Measurements from ENCODE around the gene ADAM17.
"Not testable (repeated sequence)": the region's sequence is repeated elsewhere in the genome, so short reads cannot be mapped to it uniquely, and the experiment has no call there.

The ADAM17 gene

DNA sequence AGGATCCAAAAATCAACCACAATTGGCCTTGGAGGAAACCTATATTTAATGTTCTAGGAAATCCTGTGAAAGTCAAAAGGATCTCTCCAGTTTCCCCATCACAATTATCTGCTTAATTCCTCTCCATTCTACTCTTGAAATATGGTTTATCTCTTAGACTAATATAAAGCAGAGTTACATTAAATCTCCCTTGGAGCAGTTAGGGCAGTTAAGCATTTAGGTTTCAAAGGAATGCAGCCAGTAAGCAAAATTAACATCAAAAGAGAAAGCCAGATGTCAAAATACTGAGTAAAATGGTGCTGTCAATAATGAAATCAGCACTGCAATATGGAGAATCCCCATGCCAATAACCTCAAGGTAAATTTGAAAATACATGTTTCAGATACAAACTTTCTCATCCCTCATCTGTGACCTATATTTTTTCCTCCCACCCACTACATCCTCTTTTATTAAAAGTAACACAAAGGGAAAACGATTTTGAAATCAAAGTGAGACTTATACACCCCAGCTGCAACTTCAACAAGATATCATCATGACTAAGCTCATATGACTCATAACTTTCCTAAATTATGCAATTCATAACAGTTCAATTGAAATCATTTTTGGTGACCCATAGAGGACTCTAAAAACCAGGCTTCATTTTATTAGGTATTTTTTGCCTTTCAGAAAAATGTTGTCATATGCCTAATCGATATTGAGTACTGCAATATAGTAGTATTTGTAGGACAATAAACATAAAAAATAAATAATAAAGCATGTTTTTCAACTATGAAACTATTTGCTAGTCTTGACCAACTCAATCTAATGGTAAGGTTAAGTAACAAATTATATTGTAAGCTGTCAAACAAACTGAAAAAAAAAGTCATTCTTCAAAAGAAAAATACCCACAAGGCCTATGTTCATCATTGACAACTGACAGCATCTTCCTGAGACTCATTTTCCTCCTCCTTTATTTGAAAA lies 3.1 kb downstream of the ADAM17 start:
- Histone ChIP-seq H3K9me3 (ENCODE audit: insufficient read depth, low read length) (no peaks in the 10 kb centered on the region), H3K9ac (ENCODE audit: low read length) (peak overlapping the region; percentile 0; the same call in 1 of the 2 replicates), H3K27me3 (ENCODE audit: low read depth, low read length) (no peaks in the 10 kb centered on the region), H4K20me1 (ENCODE audit: insufficient read depth, low read length) (peaks cover 13% of the 10 kb centered on the region), H3K79me2 (ENCODE audit: low read length) (peaks cover 79% of the 10 kb centered on the region), H3K27ac (ENCODE audit: low read length) (peak overlapping the region; percentile 64), H3K4me3 (ENCODE audit: low read length) (peak overlapping the region; percentile 16), H3K4me1 (ENCODE audit: low read length) (peaks cover 69% of the 10 kb centered on the region), H3K36me3 (replicated peaks; ENCODE audit: low read depth, low read length) (no peaks in the 10 kb centered on the region), H2AFZ (ENCODE audit: low read depth, low read length) (no peak overlapping the region), H3K4me2 (ENCODE audit: low read length) (peak overlapping the region; percentile 48)
- TF ChIP-seq, protein P1, sequence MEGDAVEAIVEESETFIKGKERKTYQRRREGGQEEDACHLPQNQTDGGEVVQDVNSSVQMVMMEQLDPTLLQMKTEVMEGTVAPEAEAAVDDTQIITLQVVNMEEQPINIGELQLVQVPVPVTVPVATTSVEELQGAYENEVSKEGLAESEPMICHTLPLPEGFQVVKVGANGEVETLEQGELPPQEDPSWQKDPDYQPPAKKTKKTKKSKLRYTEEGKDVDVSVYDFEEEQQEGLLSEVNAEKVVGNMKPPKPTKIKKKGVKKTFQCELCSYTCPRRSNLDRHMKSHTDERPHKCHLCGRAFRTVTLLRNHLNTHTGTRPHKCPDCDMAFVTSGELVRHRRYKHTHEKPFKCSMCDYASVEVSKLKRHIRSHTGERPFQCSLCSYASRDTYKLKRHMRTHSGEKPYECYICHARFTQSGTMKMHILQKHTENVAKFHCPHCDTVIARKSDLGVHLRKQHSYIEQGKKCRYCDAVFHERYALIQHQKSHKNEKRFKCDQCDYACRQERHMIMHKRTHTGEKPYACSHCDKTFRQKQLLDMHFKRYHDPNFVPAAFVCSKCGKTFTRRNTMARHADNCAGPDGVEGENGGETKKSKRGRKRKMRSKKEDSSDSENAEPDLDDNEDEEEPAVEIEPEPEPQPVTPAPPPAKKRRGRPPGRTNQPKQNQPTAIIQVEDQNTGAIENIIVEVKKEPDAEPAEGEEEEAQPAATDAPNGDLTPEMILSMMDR (IDR thresholded peaks at IDR 0.05; ENCODE audit: low read depth, low read length) = no peak
- TF ChIP-seq EZH2phosphoT487 (IDR thresholded peaks at IDR 0.05; ENCODE audit: low read depth) = no peak

DNA sequence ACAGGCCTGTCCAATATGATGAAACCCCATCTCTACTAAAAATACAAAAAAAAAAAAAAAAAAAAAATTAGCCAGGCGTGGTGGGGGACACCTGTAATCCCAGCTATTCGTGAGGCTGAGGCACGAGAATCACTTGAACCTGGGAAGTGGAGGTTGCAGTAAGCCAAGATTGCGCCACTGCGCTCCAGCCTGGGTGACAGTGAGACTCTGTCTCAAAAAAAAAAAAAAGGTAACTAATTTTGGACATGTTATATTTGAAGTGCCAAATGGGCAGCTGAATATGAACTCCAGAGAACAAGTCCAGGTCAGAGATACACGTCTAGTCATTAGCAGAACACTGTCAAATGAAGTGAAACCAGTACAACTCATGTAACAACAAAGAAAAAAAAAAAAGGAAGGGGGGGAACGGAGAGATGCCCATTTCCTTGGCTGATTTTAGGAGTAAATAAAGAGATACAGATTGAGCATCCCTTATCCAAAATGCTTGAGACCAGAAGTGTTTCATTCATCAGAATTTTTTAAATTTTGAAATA lies 4.7 kb downstream of the ADAM17 start:
- H3K9ac ChIP-seq (ENCODE audit: low read length) = not testable (repeated sequence)
- peaks cover 17% of the 10 kb centered on the region for H4K20me1 ChIP-seq (ENCODE audit: insufficient read depth, low read length)

DNA sequence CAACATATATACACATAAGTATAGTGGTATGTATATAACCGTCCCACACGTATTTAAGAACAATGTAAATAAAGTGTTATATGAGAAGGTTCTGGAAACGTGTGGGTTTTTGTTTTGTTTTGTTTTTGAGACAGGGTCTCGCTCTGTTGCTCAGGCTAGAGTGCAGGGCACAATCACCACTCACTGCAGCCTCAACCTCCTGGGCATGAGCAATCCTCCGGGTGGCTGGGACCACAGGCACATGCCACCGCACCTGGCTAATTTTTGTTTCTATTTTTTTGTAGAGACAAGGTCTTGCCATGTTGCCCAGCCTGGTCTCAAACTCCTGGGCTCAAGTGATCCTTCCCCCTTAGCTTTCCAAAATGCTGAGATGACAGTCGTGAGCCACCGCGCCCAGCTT lies 6.2 kb downstream of the ADAM17 start:
- Histone ChIP-seq H3K4me3 (ENCODE audit: low read length) (no peak overlapping the region), H3K27me3 (ENCODE audit: low read depth, low read length) (no peaks in the 10 kb centered on the region), H3K4me2 (ENCODE audit: low read length) (0 out of 2 replicates have a peak overlapping the region, but pooled peaks have one; percentile 75), H3K36me3 (replicated peaks; ENCODE audit: low read depth, low read length) (no peaks in the 10 kb centered on the region), H4K20me1 (ENCODE audit: insufficient read depth, low read length) (peaks cover 17% of the 10 kb centered on the region), H3K79me2 (ENCODE audit: low read length) (peaks cover 83% of the 10 kb centered on the region), H3K9ac (ENCODE audit: low read length) (no peak overlapping the region), H3K27ac (ENCODE audit: low read length) (no peak overlapping the region), H3K4me1 (ENCODE audit: low read length) (peaks cover 75% of the 10 kb centered on the region), H2AFZ (ENCODE audit: low read depth, low read length) (no peak overlapping the region), H3K9me3 (ENCODE audit: insufficient read depth, low read length) (no peaks in the 10 kb centered on the region)
- TF ChIP-seq, protein P1 (IDR thresholded peaks at IDR 0.05; ENCODE audit: low read depth, low read length) = no peak
- no peak for TF ChIP-seq EZH2phosphoT487 (IDR thresholded peaks at IDR 0.05; ENCODE audit: low read depth)

More for the DNA sequence above, 4.7 kb downstream of the ADAM17 start:
- H3K27me3 ChIP-seq (ENCODE audit: low read depth, low read length); H3K36me3 ChIP-seq (replicated peaks; ENCODE audit: low read depth, low read length); H3K9me3 ChIP-seq (ENCODE audit: insufficient read depth, low read length); H2AFZ ChIP-seq (ENCODE audit: low read depth, low read length): not testable (repeated sequence)
- peak overlapping the region; percentile 17 for H3K4me3 ChIP-seq (ENCODE audit: low read length)
- peaks cover 82% of the 10 kb centered on the region for H3K79me2 ChIP-seq (ENCODE audit: low read length)
- H3K4me2 ChIP-seq (ENCODE audit: low read length) = peak overlapping the region; percentile 48
- peak overlapping the region; percentile 64 for H3K27ac ChIP-seq (ENCODE audit: low read length)
- peaks cover 70% of the 10 kb centered on the region for H3K4me1 ChIP-seq (ENCODE audit: low read length)

DNA sequence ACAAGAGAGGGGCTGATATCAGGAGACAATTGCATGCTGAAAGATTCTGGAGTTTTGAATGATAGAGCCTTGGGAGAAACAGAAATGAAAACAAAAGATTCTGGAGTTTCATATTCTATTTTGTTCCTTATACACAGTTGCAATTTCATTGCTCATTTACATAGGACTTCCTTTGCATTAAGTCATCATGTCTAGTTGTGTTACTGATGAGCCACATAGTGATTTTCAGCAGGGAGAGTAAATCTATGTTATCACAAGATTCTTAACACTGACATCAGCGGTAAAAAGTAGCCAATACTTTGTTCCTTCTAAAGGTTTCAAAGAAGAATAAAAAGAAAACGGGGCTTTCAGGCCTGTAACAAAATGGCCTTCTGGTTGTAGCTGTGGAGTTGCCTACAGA lies 7.1 kb downstream of the ADAM17 start:
- peak overlapping the region; percentile 23; the same call in 1 of the 2 replicates for H3K9ac ChIP-seq (ENCODE audit: low read length)
- peaks cover 22% of the 10 kb centered on the region for H4K20me1 ChIP-seq (ENCODE audit: insufficient read depth, low read length)
- peak overlapping the region; percentile 62 for H3K4me3 ChIP-seq (ENCODE audit: low read length)
- H3K4me2 ChIP-seq (ENCODE audit: low read length) = peak overlapping the region; percentile 75
- H3K4me1 ChIP-seq (ENCODE audit: low read length) = peaks cover 81% of the 10 kb centered on the region
- no peak overlapping the region for H2AFZ ChIP-seq (ENCODE audit: low read depth, low read length)
- H3K9me3 ChIP-seq (ENCODE audit: insufficient read depth, low read length) = no peaks in the 10 kb centered on the region
- H3K27me3 ChIP-seq (ENCODE audit: low read depth, low read length) = no peaks in the 10 kb centered on the region
- no peaks in the 10 kb centered on the region for H3K36me3 ChIP-seq (replicated peaks; ENCODE audit: low read depth, low read length)
- H3K27ac ChIP-seq (ENCODE audit: low read length) = peak overlapping the region; percentile 77
- TF ChIP-seq, protein P1 (IDR thresholded peaks at IDR 0.05; ENCODE audit: low read depth, low read length) = no peak
- no peak for TF ChIP-seq EZH2phosphoT487 (IDR thresholded peaks at IDR 0.05; ENCODE audit: low read depth)
- H3K79me2 ChIP-seq (ENCODE audit: low read length) = peaks cover 80% of the 10 kb centered on the region

Data from OCI-LY3 (cell line).